Urinary bladder (tissue), 4 donors: ENCODE results near the gene UBALD2. TPM values are rescaled to one million over a fixed set of nuclear protein-coding genes. Genes with fewer than 3 reads are reported as not detected.
A peak's percentile ranks its signal among the peaks of the same experiment; 100 is the strongest.
"Not testable (repeated sequence)": the region's sequence is repeated elsewhere in the genome, so short reads cannot be mapped to it uniquely, and the experiment has no call there.

Experiments used
- DNase-seq: peaks from one replicate; pipeline ENCODE4 v3.0.0-alpha.2; 2015; ENCODE audit errors: extremely low spot score
- H3K27ac ChIP-seq: one replicate; pipeline ENCODE4 v1.5.1; 2013; ENCODE audit warnings: low read depth, mild to moderate bottlenecking, moderate library complexity
- H3K36me3 ChIP-seq: one replicate; pipeline ENCODE4 v1.6.1; 2013; ENCODE audit warnings: mild to moderate bottlenecking, moderate library complexity; ENCODE audit not compliant: insufficient read depth
- H3K4me1 ChIP-seq: one replicate; pipeline ENCODE4 v1.6.1; 2013; ENCODE audit warnings: mild to moderate bottlenecking, moderate library complexity; ENCODE audit not compliant: insufficient read depth
- H3K4me3 ChIP-seq: one replicate; pipeline ENCODE4 v1.5.1; 2013; ENCODE audit warnings: low read depth, low read length
- WGBS: extraction: QIAGEN DNeasy Blood & Tissue Kit; methylation state at CpG from one replicate; pipeline ENCODE4 v1.1.7; 2013; 5-methylcytosine and 5-hydroxymethylcytosine counted together
- polyA plus RNA-seq: library from polyadenylated mRNA; stranded (reverse); fragments of 200-250 nt; gene quantifications from one replicate; pipeline ENCODE4 v1.2.3, GENCODE V29; 2013
- total RNA-seq: library from RNA; depleted of rRNA; stranded (reverse); fragments of >200 nt; gene quantifications from one replicate; pipeline ENCODE4 v1.2.3, GENCODE V29; 2014
- donor health status: healthy with polysubstance abuse.
- donor health status: healthy.

The UBALD2 gene
- total and polyA plus RNA-seq, 2 donors, result 5.4 to 22.4 TPM

- H3K27ac ChIP-seq, result peak overlapping the region; percentile 61
- no peak for DNase-seq
- 4% methylated on average over 75 of the region's 75 CpGs for WGBS
- no peaks in the 10 kb centered on the region for H3K4me1 ChIP-seq
- H3K36me3 ChIP-seq, result no peaks in the 10 kb centered on the region
- H3K4me3 ChIP-seq, result peak overlapping the region; percentile 77
These were observed 25.4 kb upstream of the UBALD2 start for GRCh38 chr17:76239538-76240274.

GRCh38 chr17:76240461-76241203 is 24.5 kb upstream of the UBALD2 start, which contains the start of gene RNF157:
Gene RNF157 (minus strand): TSS chr17:76240493. CDS start chr17:76240240, 253 bp downstream.
- Histone ChIP-seq H3K27ac (peak within 1 kb of the TSS; percentile 61), H3K36me3 (no peaks in the 10 kb centered on the region), H3K4me1 (no peaks in the 10 kb centered on the region), H3K4me3 (peak within 1 kb of the TSS; percentile 77)
- WGBS, result under 1% methylated on average over 101 of the region's 102 CpGs
- no peak for DNase-seq

GRCh38 chr17:76241204-76241538 is 24.0 kb upstream of the UBALD2 start:
- WGBS, result 8% methylated on average over 12 of the region's 12 CpGs
- Histone ChIP-seq H3K36me3 (no peaks in the 10 kb centered on the region), H3K4me1 (no peaks in the 10 kb centered on the region), H3K4me3 (peak overlapping the region; percentile 77), H3K27ac (no peak overlapping the region)
- DNase-seq, result no peak

GRCh38 chr17:76241691-76242255 is 23.4 kb upstream of the UBALD2 start:
- DNase-seq, result no peak
- H3K4me3 ChIP-seq, result no peak overlapping the region
- WGBS, result 88% methylated on average over 15 of the region's 15 CpGs
- no peak overlapping the region for H3K27ac ChIP-seq
- no peaks in the 10 kb centered on the region for H3K36me3 ChIP-seq
- H3K4me1 ChIP-seq, result no peaks in the 10 kb centered on the region

GRCh38 chr17:76243826-76244679 is 21.1 kb upstream of the UBALD2 start:
- 73% methylated on average over 12 of the region's 12 CpGs for WGBS
- H3K4me1 ChIP-seq, result no peaks in the 10 kb centered on the region

GRCh38 chr17:76244721-76245120 is 20.4 kb upstream of the UBALD2 start:
- H3K27ac ChIP-seq, H3K4me3 ChIP-seq, H3K36me3 ChIP-seq, DNase-seq, H3K4me1 ChIP-seq: not testable (repeated sequence)
- WGBS, result 95% methylated on average over 8 of the region's 8 CpGs

More at GRCh38 chr17:76243826-76244679, 21.1 kb upstream of the UBALD2 start:
- Histone ChIP-seq H3K36me3 (no peaks in the 10 kb centered on the region), H3K4me3 (no peak overlapping the region), H3K27ac (no peak overlapping the region)
- no peak for DNase-seq

- Histone ChIP-seq H3K4me1 (no peaks in the 10 kb centered on the region), H3K27ac (no peak overlapping the region), H3K4me3 (no peak overlapping the region), H3K36me3 (no peaks in the 10 kb centered on the region)
- WGBS, result 59% methylated on average over 7 of the region's 7 CpGs
- DNase-seq, result no peak
These were observed 18.8 kb upstream of the UBALD2 start for GRCh38 chr17:76246080-76247066.

GRCh38 chr17:76247304-76247703 is 17.8 kb upstream of the UBALD2 start:
- Histone ChIP-seq H3K27ac (no peak overlapping the region), H3K36me3 (no peaks in the 10 kb centered on the region), H3K4me3 (no peak overlapping the region), H3K4me1 (no peaks in the 10 kb centered on the region)
- DNase-seq, result no peak
- WGBS, result 86% methylated on average over 8 of the region's 8 CpGs

GRCh38 chr17:76248013-76248782 is 16.9 kb upstream of the UBALD2 start:
- no peak overlapping the region for H3K27ac ChIP-seq
- no peak overlapping the region for H3K4me3 ChIP-seq
- no peak for DNase-seq
- no peaks in the 10 kb centered on the region for H3K36me3 ChIP-seq
- no peaks in the 10 kb centered on the region for H3K4me1 ChIP-seq
- WGBS, result 74% methylated on average over 11 of the region's 11 CpGs

GRCh38 chr17:76250141-76250540 is 15.0 kb upstream of the UBALD2 start:
- Histone ChIP-seq H3K4me3 (no peak overlapping the region), H3K27ac (no peak overlapping the region), H3K4me1 (no peaks in the 10 kb centered on the region), H3K36me3 (no peaks in the 10 kb centered on the region)
- DNase-seq, result no peak
- 81% methylated on average over 6 of the region's 6 CpGs for WGBS

GRCh38 chr17:76251478-76252039 is 13.6 kb upstream of the UBALD2 start:
- peak overlapping the region; percentile 11 for H3K27ac ChIP-seq
- H3K36me3 ChIP-seq, result no peaks in the 10 kb centered on the region
- H3K4me1 ChIP-seq, result no peaks in the 10 kb centered on the region
- H3K4me3 ChIP-seq, result no peak overlapping the region
- no peak for DNase-seq
- 83% methylated on average over 8 of the region's 8 CpGs for WGBS
